T follicular helper cell (primary cell): Measurements from ENCODE around the gene SLC10A3.

Experiments used
- DNase-seq: peaks from one replicate; pipeline ENCODE4 v3.0.0-alpha.2; 2020; ENCODE audit warnings: low read depth

SLC10A3 gene

DNA sequence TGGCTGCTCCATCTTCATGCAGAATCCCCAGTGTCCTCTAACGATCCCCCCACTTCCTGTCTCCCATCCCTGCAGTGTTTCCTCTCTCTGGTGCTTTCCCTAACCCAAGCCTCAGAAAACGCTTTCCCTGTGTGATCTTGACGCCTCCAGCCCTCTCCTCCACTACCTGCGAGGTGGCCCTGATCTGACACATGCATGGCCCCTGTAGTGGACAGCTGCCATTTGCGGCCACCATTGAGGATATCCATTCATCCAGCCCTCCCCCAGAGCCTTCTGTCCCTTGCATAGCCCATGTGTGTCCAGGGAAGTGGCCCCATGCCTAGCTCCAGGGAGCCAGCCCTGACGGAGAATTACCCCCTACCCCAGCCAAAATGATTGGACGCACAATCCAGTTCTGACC lies 7.1 kb downstream of the SLC10A3 start:
- no peak for DNase-seq

GRCh38 chrX:154482786-154483185 lies 7.6 kb downstream of the SLC10A3 start:
- no peak for DNase-seq

DNA sequence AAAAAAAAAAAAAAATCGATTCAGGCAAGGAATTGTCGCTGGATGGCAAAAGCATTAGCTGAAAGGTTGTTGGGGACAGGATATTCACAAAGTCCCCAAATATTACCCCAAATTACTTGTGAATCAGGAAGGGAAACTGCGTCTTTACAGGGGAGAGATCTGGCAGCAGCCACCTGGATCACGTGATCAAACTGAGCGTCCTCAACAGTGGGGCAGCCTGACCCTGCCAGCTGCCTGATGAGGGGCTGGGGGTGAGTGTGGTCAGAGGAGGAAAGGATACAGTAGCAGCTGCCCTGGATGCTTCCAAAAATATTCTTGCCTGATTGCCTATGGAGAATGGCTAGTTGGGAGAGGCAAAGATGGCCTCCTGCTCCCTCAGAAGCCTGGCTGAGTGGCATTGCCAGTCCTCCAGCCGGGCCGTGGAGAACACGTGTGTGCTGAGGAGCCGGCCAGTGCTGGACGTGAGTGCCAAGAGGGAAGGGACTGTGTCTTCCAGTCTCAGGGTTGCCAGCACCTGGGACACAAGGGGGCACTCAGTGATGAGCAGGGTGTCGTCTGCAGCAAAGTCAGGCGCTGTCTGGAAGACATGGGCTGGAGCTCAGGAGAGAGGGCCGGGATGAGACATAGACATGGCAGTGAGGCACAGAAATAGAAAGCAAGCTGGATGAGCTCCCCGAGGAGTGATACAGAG lies 8.4 kb downstream of the SLC10A3 start:
- no peak for DNase-seq

DNA sequence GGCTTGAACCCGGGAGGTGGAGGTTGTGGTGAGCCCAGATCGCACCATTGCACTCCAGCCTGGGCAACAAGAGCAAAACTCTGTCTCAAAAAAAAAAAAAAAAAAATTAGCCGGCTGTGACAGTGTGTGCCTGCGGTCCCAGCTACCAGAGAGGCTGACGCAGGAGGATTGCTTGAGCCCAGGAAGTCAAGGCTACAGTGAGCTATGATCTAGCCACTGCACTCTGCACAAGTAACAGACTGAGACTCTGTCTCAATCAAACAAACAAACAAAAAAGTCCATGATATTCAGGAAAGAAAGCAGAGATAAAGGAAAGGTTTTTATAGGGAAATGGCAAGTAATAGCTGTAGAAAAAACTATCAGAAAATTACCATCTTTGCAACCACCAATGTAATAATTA lies 9.2 kb downstream of the SLC10A3 start:
- no peak for DNase-seq

GRCh38 chrX:154478728-154479622 lies 11.5 kb downstream of the SLC10A3 start, which contains the start of gene LAGE3:
TSS of gene LAGE3 (minus strand) at chrX:154479281. CDS start at chrX:154478915, 366 bp downstream.
- DNase-seq: peak; percentile 88

- DNase-seq: no peak
These were observed 12.4 kb downstream of the SLC10A3 start for GRCh38 chrX:154477891-154478477.

DNA sequence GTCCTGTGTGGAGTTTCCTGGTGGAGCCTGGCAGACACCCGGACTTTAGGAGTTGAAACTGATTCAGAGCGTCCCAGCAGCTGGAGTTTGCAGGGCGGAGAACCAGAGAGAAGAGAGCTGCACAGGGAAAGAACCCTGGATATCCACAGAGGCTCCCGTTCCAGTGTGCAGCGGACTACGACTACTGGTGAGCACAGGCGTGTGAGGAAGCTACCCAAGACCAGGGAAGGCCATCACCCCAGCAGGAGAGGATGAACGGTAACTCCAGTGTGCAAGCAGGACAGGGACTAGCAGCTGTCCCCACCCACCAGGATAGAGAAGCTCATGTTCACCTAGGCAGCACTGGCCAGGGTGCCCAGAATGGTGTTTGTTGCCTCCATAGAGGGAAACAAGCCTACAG lies 13.6 kb downstream of the SLC10A3 start:
- DNase-seq: no peak

DNA sequence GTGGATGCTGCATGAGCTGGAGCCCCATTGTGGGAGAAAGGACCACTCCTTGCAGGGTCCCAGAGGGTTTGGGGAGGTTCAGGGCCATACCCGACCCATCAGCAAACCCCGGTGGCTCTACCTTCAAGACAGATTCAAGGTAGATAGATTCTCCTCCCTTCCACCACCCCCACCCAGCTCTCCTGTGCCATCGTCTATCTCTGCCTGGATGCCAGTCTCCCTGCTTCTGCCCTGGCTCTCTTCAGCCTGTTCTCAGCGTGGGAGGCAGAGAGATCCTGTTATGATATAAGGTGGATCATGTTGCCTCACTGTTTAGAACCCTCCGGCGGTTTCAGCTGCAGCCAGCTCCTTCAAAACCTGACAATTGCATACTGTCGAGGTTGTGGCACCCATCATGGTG lies 16.7 kb downstream of the SLC10A3 start:
- no peak for DNase-seq

GRCh38 chrX:154472685-154473632 lies 17.5 kb downstream of the SLC10A3 start:
- DNase-seq: no peak

DNA sequence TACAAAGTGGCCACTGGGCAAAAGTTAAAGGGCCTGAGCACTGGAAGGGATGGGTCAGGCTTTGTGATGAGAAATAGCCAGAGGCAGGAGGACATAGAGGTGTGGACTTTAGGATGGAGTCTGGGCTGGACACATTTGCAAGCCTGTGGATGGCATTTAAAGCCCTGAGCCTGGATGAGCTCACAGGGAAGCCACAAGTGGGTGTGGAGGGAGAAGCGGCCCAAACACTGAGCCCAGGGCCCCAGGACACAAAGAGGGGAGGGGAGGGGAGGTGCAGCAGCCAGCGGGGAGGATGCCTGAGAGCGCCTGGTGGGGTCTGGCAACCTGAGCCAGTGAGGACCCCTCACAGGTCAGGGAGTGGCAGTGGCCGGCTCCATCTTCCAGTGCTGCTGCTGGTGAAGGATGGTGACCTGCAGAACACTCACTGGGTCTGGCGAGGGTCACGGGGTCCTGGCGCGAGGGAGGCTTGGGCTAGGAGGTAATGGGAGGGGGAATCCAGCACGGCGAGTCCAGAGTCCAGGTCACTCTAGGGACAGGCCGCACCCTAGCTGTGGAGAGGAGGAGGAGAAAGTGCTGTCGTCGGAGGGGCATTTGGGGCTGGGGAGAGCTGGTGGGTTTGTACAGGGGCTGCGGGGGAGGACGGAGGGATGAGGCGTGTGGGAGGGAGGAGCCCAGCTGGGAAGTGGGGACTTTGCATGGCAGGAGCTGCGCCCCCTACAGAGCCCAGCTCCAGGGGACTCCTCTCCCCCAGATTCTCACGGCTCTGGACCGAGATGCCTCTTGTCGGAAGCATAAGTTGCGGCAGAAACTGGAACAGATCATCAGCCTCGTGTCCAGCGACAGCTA lies 18.4 kb downstream of the SLC10A3 start:
- DNase-seq: no peak

GRCh38 chrX:154470914-154471568 lies 19.4 kb downstream of the SLC10A3 start:
- no peak for DNase-seq

DNA sequence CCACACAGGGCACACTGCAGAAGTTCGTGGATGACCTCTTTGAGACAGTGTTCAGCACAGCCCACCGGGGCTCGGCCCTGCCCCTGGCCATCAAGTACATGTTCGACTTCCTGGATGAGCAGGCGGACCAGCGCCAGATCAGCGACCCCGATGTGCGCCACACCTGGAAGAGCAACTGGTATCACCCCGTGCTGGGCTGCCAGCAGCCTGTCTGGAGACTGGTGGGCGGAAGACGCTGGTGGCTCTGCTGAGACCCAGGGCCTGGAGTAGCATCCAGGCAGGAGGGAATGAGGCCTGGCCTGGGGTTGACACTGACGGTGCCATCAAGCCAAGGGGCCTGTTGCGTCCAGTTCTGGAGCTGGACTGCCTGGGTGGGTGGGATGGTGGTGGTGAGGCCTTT lies 20.0 kb downstream of the SLC10A3 start:
- DNase-seq: no peak

GRCh38 chrX:154469880-154470279 lies 20.5 kb downstream of the SLC10A3 start:
- no peak for DNase-seq

GRCh38 chrX:154469114-154469513 lies 21.3 kb downstream of the SLC10A3 start:
- DNase-seq: no peak

- no peak for DNase-seq
These were observed 22.2 kb downstream of the SLC10A3 start for GRCh38 chrX:154468217-154468616.

DNA sequence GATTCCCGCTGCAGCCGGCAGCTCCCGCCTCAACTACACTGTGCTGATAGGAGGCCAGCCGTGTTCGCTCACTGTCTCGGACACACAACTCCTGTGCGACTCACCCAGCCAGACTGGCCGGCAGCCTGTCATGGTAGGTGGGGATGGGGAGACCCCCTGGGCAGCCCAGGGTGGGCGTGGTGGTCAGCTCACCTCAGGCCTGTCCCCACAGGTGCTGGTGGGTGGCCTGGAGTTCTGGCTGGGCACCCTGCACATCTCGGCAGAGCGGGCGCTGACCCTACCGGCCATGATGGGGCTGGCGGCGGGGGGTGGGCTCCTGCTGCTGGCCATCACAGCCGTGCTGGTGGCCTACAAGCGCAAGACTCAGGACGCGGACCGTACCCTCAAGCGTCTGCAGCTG lies 22.9 kb downstream of the SLC10A3 start:
- no peak for DNase-seq

GRCh38 chrX:154466907-154467306 lies 23.5 kb downstream of the SLC10A3 start:
- no peak for DNase-seq

DNA sequence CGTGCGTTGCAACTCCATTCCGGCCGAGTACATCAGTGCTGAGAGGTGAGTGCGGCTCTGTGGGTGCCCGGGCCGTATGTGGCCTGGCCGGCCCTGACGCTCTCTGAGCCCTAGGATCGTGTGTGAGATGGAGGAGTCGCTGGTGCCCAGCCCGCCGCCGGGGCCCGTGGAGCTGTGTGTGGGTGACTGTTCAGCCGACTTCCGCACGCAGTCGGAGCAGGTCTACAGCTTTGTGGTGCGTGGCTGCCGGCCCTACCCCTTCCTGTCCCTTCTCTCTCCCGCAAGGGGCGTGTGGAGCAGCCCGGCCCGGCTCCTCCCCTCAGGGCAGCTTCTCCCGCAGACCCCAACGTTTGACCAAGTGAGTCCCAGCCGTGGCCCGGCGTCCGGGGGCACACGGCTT lies 24.4 kb downstream of the SLC10A3 start:
- no peak for DNase-seq

GRCh38 chrX:154465601-154466000 lies 24.8 kb downstream of the SLC10A3 start:
- DNase-seq: no peak

- no peak for DNase-seq
These were observed 25.5 kb downstream of the SLC10A3 start for GRCh38 chrX:154464806-154465365.
